WTC11 (cell line): ENCODE data around the gene GRIN2C. TPM values are rescaled to one million over a fixed set of nuclear protein-coding genes. Genes with fewer than 3 reads are reported as not detected.

ENCODE experiments used
- ATAC-seq: fragments of 200-7000 bp; cut with Tn5 transposase; 2 replicates; pipeline ENCODE4 v1.10.0; 2021; ENCODE audit warnings: mild to moderate bottlenecking, moderate library complexity
- CTCF ChIA-PET: fragments of 300-600 bp; sonication (Branson Sonifier 250); formaldehyde crosslinking; loops from one replicate; lab custom pipeline; 2021; ENCODE audit warnings: antibody characterized with exemption; lab: Charles Lee
- POLR2A ChIA-PET: fragments of 350-600 bp; sonication (Branson Sonifier 250); formaldehyde crosslinking; loops from one replicate; lab custom pipeline; 2021; ENCODE audit warnings: antibody characterized with exemption; lab: Charles Lee
- DNase-seq: peaks from one replicate; pipeline ENCODE4 v3.0.0; 2021; ENCODE audit warnings: low spot score
- H3K27ac Mint-ChIP-seq: 2 replicates; pipeline ENCODE4 v1.8.0; 2021; ENCODE audit warnings: mixed read lengths
- H3K27me3 Mint-ChIP-seq: 2 replicates; pipeline ENCODE4 v1.8.0; 2021; ENCODE audit warnings: low read depth, mild to moderate bottlenecking, moderate library complexity, mixed read lengths
- H3K36me3 Mint-ChIP-seq: 2 replicates; pipeline ENCODE4 v1.8.0; 2021; ENCODE audit warnings: mixed read lengths
- H3K4me1 Mint-ChIP-seq: 2 replicates; pipeline ENCODE4 v1.8.0; 2022; ENCODE audit warnings: mixed read lengths
- H3K4me3 Mint-ChIP-seq: 2 replicates; pipeline ENCODE4 v1.8.0; 2021; ENCODE audit warnings: mild to moderate bottlenecking, moderate library complexity, mixed read lengths
- H3K9me3 Mint-ChIP-seq: 2 replicates; pipeline ENCODE4 v1.8.0; 2021; ENCODE audit warnings: mixed read lengths
- CBFB ChIP-seq: sonication (generic); formaldehyde crosslinking; IDR thresholded peaks from 2 replicates; pipeline ENCODE4 v1.8.1; 2022; ENCODE audit warnings: mild to moderate bottlenecking, low read depth, missing genetic modification reagents
- CTCF ChIP-seq: fragments of 200-600 bp; IDR thresholded peaks from 2 replicates; pipeline ENCODE4 v1.8.0; 2022; ENCODE audit warnings: antibody characterized with exemption
- ELF4 ChIP-seq: sonication (generic); formaldehyde crosslinking; IDR thresholded peaks from 2 replicates; pipeline ENCODE4 v1.8.1; 2022; ENCODE audit warnings: low read depth, mild to moderate bottlenecking, moderate library complexity, missing genetic modification reagents
- FOXJ3 ChIP-seq: sonication (generic); formaldehyde crosslinking; IDR thresholded peaks from 2 replicates; pipeline ENCODE4 v1.9.0; 2021; ENCODE audit warnings: missing genetic modification reagents, mild to moderate bottlenecking, borderline replicate concordance
- FOXK1 ChIP-seq: sonication (generic); formaldehyde crosslinking; IDR thresholded peaks from 2 replicates; pipeline ENCODE4 v1.8.0; 2022; ENCODE audit warnings: mild to moderate bottlenecking, moderate library complexity, missing genetic modification reagents
- FOXP4 ChIP-seq: sonication (generic); formaldehyde crosslinking; IDR thresholded peaks from 2 replicates; pipeline ENCODE4 v1.8.0; 2022; ENCODE audit warnings: mild to moderate bottlenecking, missing genetic modification reagents
- GRHL2 ChIP-seq: fragments of 250-450 bp; sonication (Bioruptor Pico); IDR thresholded peaks from 2 replicates; pipeline ENCODE4 v1.8.0; 2022; ENCODE audit warnings: mild to moderate bottlenecking, moderate library complexity; ENCODE audit not compliant: insufficient replicate concordance, severe bottlenecking
- HMGXB4 ChIP-seq: sonication (generic); formaldehyde crosslinking; IDR thresholded peaks from 2 replicates; pipeline ENCODE4 v1.8.1; 2023; ENCODE audit warnings: mild to moderate bottlenecking, moderate library complexity, missing genetic modification reagents
- MYBL2 ChIP-seq: sonication (generic); formaldehyde crosslinking; IDR thresholded peaks from 2 replicates; pipeline ENCODE4 v1.8.1; 2023; ENCODE audit warnings: mild to moderate bottlenecking, moderate library complexity, missing genetic modification reagents
- SMAD4 ChIP-seq: sonication (generic); formaldehyde crosslinking; IDR thresholded peaks from 2 replicates; pipeline ENCODE4 v1.8.0; 2022; ENCODE audit warnings: mild to moderate bottlenecking, missing genetic modification reagents
- SOX15 ChIP-seq: fragments of 250-450 bp; sonication (Bioruptor Pico); IDR thresholded peaks from 2 replicates; pipeline ENCODE4 v1.9.0; 2021; ENCODE audit warnings: mild to moderate bottlenecking
- SP1 ChIP-seq: sonication (generic); formaldehyde crosslinking; conservative IDR thresholded peaks from 2 replicates; pipeline ENCODE4 v1.8.1; 2022; ENCODE audit warnings: missing genetic modification reagents
- STAT6 ChIP-seq: sonication (generic); formaldehyde crosslinking; conservative IDR thresholded peaks from 2 replicates; pipeline ENCODE4 v1.8.1; 2023; ENCODE audit warnings: mild to moderate bottlenecking, low read depth, missing genetic modification reagents, moderate library complexity
- TP53 ChIP-seq: sonication (generic); formaldehyde crosslinking; IDR thresholded peaks from 2 replicates; pipeline ENCODE4 v1.8.1; 2023; ENCODE audit warnings: mild to moderate bottlenecking, missing genetic modification reagents
- USF1 ChIP-seq: sonication (generic); formaldehyde crosslinking; IDR thresholded peaks from 2 replicates; pipeline ENCODE4 v1.8.0; 2022; ENCODE audit warnings: mild to moderate bottlenecking, missing genetic modification reagents
- USF2 ChIP-seq: sonication (generic); formaldehyde crosslinking; IDR thresholded peaks from 2 replicates; pipeline ENCODE4 v1.8.1; 2023; ENCODE audit warnings: mild to moderate bottlenecking, missing genetic modification reagents, moderate library complexity
- ZBTB43 ChIP-seq: sonication (generic); formaldehyde crosslinking; IDR thresholded peaks from 2 replicates; pipeline ENCODE4 v1.8.1; 2023; ENCODE audit warnings: mild to moderate bottlenecking, missing genetic modification reagents
- ZNF138 ChIP-seq: sonication (generic); formaldehyde crosslinking; conservative IDR thresholded peaks from 2 replicates; pipeline ENCODE4 v1.8.1; 2022; ENCODE audit warnings: mild to moderate bottlenecking, moderate library complexity, missing genetic modification reagents
- ZNF219 ChIP-seq: sonication (generic); formaldehyde crosslinking; IDR thresholded peaks from 2 replicates; pipeline ENCODE4 v1.8.0; 2023; ENCODE audit warnings: missing genetic modification reagents, mild to moderate bottlenecking, borderline replicate concordance
- ZNF423 ChIP-seq: fragments of 250-450 bp; sonication (Bioruptor Pico); IDR thresholded peaks from 2 replicates; pipeline ENCODE4 v2.1.2; 2022; ENCODE audit warnings: mild to moderate bottlenecking, moderate library complexity
- ZSCAN18 ChIP-seq: fragments of 250-450 bp; sonication (Bioruptor Pico); IDR thresholded peaks from 2 replicates; pipeline ENCODE4 v2.1.2; 2022; ENCODE audit warnings: mild to moderate bottlenecking, moderate library complexity
- total RNA-seq: library from RNA; stranded (reverse); gene quantifications from 3 replicates; pipeline ENCODE4 v1.2.3, GENCODE V29; 2021

The GRIN2C gene
- total RNA-seq, 1 experiment from 2014 or later = 0.31 TPM

- TF ChIP-seq ZSCAN18 (CRISPR knock-in tag) (no peak), TP53 (CRISPR knock-in tag) (no peak), USF1 (no peak), SOX15 (no peak)
- no peak overlapping the region for H3K27ac Mint-ChIP-seq
- no peak overlapping the region for H3K4me3 Mint-ChIP-seq
- peaks cover 15% of the 10 kb centered on the region for H3K36me3 Mint-ChIP-seq
- POLR2A ChIA-PET = no interaction called here
- H3K4me1 Mint-ChIP-seq = no peaks in the 10 kb centered on the region
- no peaks in the 10 kb centered on the region for H3K9me3 Mint-ChIP-seq
- DNase-seq (no peak), ATAC-seq (no peak)
- CTCF ChIA-PET = interaction anchor here (1.1 to 1.3 kb wide), 3 partner anchors 52 to 63 kb away, joined by 3 to 4 read pairs (median 3); no protein-coding TSS in a partner anchor
- H3K27me3 Mint-ChIP-seq = no peaks in the 10 kb centered on the region
Observed at GRCh38 chr17:74799097-74799496, 60.6 kb downstream of the GRIN2C start.

- Mint-ChIP-seq H3K27ac (no peak overlapping the region), H3K9me3 (no peaks in the 10 kb centered on the region), H3K36me3 (peaks cover 15% of the 10 kb centered on the region), H3K4me1 (no peaks in the 10 kb centered on the region), H3K27me3 (no peaks in the 10 kb centered on the region), H3K4me3 (no peak overlapping the region)
- no peak for ATAC-seq
- ChIA-PET CTCF (interaction anchor here (1.3 kb wide), 1 partner anchor 64 kb away, joined by 3 read pairs; no protein-coding TSS in a partner anchor), POLR2A (no interaction called here)
- no peak for DNase-seq
- TF ChIP-seq ZNF138 (CRISPR knock-in tag) (no peak), ZNF423 (CRISPR knock-in tag) (no peak), MYBL2 (CRISPR knock-in tag) (no peak), ZNF219 (CRISPR knock-in tag) (no peak), SMAD4 (no peak), USF1 (no peak), STAT6 (CRISPR knock-in tag) (no peak), HMGXB4 (CRISPR knock-in tag) (no peak), FOXJ3 (no peak), CTCF (no peak), ELF4 (CRISPR knock-in tag) (no peak), FOXK1 (CRISPR knock-in tag) (no peak), FOXP4 (CRISPR knock-in tag) (no peak), USF2 (CRISPR knock-in tag) (no peak), CBFB (CRISPR knock-in tag) (no peak), SP1 (no peak), GRHL2 (CRISPR knock-in tag) (no peak), ZBTB43 (CRISPR knock-in tag) (no peak)
Observed at GRCh38 chr17:74798239-74798707, 61.4 kb downstream of the GRIN2C start.
